Muscle of arm (tissue), 12 donors: ENCODE results near the gene AZIN2. TPM values are rescaled to one million over a fixed set of nuclear protein-coding genes. Genes with fewer than 3 reads are reported as not detected.
"Not testable (repeated sequence)": the region's sequence is repeated elsewhere in the genome, so short reads cannot be mapped to it uniquely, and the experiment has no call there.

Experiments used
- DNase-seq: peaks from one replicate; pipeline ENCODE4 v3.0.0-alpha.2; 2013
- polyA plus RNA-seq, 12 donors: library from polyadenylated mRNA; unstranded; fragments of 120-200 nt; gene quantifications; one replicate each; pipeline ENCODE4 v1.2.1, GENCODE V29; 2013; ENCODE audit not compliant: insufficient read length in 12 of 12

The AZIN2 gene
- polyA plus RNA-seq, 12 donors = 3.3 to 9.9 (median 5.0) TPM; not detected in 1

DNA sequence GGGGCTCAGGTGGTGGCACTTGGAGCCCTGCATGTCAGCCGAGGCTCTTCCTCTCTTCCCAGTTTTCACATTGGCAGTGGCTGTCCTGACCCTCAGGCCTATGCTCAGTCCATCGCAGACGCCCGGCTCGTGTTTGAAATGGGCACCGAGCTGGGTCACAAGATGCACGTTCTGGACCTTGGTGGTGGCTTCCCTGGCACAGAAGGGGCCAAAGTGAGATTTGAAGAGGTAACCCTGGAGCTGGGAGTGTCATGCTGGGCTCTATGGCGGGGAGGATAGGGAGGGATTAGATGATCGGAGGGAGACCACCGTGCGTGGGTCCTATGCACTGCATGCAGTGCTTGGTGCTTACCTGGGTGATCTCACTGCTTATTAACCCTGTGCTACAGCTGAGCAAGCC is 13.5 kb downstream of the AZIN2 start:
- DNase-seq = no peak

DNA sequence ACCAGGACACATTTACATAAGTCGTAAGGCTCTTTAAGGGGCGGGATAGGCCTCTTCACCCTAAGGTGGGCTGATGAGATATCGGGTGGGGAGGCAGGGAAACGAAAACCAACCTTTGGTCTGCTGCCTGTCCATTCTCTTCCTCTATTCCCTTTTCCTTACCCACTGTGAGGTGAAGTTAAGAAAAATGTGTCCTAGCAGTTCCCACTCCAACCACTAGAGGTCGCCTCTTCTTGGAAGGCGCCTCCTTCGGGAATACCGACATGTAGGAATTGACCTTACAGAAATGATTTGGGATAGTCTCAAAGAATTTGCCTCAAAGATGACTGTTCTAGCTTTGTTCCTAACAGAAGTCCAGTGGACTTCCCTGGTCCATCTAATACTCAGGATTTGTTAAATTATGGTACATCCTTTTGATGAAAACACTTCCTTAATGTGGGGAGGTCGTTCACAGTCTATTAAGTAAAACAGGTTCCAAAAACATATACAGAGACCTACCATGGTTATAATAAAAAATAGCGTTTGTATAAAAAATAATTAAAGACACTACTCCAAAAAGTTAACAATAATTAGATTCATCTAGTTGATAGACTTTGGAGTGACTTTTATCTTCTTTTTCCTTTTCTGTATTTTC is 14.1 kb downstream of the AZIN2 start:
- peak; percentile 65 for DNase-seq

DNA sequence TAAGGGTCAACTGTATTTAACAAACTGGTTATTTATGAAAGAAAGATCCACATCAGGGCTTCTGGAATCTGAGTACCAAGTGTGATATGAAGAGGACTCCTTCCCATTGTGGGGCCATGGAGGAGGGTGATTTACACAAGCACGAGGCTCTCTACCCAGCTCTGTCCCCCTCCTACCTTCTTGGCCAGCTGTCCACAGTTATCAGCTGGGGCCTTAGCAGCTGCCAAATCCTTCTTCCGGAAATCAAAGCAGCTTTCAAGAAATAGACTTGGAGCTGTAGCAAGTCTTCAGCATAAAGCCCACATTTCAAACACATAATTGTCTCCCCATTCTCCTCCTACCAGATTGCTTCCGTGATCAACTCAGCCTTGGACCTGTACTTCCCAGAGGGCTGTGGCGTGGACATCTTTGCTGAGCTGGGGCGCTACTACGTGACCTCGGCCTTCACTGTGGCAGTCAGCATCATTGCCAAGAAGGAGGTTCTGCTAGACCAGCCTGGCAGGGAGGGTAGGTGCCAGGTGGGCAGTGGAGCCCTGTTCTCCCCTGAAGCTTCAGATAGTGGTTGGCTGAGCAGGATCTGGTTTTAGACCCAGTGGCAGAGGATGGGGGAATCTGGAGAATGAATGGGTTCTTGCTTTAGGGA is 15.5 kb downstream of the AZIN2 start:
- no peak for DNase-seq

DNA sequence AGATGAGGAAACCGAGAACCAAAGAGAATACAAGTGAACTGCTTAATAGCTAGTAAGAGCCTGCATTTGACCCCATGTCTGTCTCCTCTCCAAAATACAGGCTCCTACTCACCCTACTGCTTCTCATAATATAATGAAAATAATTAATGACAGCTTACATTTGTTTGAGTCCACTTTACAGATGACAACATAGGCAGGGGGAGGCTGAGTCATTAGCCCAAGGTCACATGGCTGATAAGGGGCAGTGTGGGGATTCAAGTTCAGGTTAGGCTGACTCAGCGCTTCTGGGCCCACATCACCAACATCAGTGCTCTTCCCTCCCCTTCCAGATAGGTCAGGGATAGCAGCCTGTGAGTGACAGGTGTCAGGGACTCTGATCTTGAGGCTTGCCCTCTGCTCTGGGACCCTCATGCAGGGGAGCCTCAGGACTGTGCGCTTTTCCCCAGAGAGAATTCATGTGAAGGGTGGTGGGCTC is 16.2 kb downstream of the AZIN2 start:
- DNase-seq = no peak

DNA sequence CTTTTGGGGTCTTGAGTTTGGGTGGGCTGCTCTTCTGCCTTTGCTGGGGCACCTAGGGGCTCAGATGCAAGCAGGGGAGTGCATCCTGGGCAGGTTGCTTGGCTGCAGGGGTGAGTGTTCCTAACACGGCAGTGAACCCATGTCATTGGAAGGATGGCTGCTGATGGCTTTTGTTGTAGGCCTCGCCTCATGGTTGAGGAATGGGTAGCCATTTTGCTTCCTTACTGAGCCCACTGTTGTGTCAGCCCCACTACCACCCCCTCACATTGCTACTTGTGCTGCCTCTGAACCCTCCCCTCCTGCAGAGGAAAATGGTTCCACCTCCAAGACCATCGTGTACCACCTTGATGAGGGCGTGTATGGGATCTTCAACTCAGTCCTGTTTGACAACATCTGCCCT is 16.8 kb downstream of the AZIN2 start:
- no peak for DNase-seq

DNA sequence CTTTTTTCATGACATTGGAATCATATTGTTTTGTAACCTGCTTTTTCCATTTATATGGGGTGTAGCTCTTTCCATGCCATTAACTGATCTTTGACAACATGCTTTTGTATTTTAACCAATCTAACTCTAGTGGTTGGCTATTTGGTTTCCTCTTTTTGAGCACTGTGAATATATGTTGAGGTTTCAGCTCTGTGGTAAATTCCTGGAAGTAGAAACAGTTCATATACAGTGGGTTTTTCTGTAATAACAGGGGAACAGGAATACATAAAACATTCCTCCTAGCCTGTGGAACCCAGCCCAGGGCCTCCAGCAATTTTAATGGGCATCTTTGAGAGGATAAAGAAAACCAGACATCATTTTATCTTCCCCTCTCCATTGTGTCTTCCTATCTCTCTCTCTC is 17.4 kb downstream of the AZIN2 start:
- DNase-seq = no peak

DNA sequence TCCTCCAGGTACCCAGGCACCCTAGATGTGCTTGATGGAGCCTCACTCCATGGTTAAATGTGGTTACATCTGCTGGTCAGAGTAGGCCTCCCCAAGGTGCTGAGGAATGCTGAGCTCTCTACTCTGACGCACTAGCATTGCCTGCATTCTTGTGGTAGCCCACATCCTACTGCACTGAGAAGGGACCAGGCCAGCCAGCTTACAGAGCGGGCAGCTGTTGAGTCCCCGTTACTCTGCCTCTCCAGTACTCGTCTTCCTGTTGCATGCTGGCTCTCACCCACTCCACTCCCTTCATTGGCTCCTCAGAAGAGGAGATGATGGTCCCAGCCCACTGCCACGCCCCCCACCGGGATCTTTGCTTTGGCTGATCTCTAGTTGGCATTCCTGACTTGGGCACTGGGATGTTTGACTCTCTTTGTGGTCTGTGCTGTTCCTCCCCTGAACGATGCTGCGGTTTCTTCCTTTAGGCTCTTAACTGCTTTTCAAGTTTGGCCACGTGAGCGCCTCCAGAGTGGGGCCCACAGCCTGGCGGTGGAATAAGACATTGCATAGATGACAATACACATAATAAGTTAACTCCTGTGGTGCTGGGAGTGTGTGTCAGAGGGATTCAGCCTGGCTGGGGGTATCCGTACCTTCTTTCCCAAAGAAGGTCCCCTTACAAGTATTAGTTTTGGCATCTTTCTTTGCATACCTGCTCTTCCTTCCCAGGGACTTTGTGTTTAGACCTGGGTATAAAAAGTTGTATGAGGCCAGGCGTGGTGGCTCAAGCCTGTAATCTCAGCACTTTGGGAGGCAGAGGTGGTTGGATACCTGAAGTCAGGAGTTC is 18.6 kb downstream of the AZIN2 start:
- peak; percentile 20 for DNase-seq

DNA sequence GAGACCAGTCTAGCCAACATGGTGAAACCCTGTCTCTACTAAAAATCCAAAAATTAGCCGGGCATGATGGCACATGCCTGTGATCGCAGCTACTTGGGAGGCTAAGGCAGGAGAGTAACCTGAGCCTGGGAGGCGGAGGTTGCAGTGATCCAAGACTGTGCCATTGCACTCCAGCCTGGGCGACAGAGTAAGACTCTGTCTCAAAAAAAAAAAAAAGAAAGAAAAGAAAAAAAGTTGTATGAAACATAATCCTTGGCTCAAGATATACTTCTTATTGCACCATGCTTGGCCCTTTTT is 19.1 kb downstream of the AZIN2 start:
- DNase-seq = not testable (repeated sequence)

DNA sequence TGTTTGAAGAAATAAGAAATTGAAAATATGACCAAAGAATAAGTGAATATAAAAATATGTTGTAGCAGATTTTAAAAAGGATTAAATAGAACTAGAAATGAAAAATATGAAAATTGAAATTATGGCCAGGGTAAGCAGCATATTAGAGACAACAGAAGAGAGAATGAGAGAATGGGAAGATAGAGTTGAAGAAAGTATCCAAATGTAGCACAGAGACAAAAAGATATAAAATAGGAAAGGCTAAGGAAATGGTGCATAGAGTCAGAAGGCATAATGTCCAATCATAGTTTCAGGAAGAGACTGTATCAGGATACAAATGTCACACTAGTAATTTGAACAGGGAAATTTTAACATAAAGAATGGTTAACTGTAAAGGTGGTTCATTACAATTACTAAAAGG is 29.5 kb downstream of the AZIN2 start:
- no peak for DNase-seq

DNA sequence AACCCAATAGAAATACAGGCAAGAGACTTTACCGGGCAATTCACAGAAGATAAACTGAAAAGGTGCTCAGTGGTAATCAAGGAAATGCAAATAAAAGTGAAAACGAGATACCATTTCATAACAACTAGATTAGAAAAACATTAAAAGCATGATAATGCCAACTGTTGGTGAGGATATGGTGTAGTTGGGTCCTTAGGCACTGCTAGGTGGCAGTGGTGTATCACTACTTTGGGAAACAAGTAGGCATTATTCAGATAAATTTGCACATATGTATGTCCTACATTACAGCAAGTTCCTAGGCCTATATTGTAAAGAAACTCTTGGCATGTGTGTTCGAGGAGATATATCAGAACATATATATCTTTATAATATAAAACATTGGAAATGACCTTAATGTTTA is 31.0 kb downstream of the AZIN2 start:
- DNase-seq = no peak

DNA sequence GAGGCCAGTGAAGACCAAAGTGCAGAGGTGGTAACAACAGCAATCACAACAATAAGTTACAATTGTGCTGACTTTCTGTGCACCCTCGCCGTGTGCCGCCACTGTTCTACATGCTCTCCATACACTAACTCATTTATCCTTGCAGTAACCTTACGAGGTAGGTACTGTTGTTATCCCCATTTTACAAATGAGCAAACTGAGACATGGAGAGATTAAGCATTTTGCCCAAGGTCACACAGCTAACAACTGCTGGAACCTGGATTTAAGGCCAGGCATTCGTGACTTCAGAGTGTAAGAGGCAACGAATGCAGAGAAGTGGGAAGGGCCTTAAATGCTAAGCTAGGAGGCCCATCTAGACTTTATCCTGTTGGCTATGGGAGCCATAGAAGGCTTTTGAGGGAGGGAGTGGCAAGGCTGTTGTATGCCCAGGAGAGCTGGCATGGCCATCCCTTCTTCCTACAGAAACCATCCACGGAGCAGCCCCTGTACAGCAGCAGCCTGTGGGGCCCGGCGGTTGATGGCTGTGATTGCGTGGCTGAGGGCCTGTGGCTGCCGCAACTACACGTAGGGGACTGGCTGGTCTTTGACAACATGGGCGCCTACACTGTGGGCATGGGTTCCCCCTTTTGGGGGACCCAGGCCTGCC is 36.6 kb downstream of the AZIN2 start:
- no peak for DNase-seq

DNA sequence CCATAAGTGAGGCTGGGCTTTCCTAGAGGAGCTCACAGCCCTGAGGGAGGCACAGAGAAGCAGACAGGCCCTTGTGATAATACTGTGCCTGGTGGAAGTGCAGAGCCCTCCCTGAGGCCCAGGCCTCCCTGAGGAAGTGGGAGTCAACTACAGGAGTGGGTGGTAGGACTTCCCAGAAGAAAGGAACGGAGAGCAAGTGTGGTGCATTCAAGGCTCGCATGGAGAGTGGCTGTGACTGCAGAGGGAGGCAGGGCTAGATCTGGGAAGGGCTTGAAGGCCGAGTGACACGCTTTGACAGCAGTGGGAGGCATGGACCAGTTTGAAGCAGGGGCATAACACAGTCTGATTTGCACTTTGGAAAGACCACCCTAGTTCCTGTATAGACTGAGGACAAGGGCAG is 37.3 kb downstream of the AZIN2 start:
- DNase-seq = no peak

DNA sequence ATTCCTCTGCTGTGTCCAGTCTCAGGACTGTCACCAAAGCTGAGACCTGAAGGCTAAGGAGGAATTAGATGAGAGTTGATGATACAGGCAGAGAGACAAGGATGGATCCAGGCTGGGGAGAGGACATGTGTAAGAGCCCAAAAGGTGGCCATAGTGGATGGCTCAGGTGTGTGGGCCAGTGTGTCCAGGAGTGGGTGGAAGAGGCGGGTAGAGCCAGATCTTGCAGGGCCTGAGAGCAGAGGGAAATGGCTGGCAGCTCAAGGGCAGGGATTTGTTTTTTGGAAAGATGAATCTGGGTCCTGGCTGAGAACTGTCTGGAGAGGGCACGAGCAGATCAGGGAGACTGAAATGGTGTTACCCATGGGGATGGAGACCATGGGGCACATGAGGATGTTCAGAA is 38.1 kb downstream of the AZIN2 start:
- DNase-seq = no peak

DNA sequence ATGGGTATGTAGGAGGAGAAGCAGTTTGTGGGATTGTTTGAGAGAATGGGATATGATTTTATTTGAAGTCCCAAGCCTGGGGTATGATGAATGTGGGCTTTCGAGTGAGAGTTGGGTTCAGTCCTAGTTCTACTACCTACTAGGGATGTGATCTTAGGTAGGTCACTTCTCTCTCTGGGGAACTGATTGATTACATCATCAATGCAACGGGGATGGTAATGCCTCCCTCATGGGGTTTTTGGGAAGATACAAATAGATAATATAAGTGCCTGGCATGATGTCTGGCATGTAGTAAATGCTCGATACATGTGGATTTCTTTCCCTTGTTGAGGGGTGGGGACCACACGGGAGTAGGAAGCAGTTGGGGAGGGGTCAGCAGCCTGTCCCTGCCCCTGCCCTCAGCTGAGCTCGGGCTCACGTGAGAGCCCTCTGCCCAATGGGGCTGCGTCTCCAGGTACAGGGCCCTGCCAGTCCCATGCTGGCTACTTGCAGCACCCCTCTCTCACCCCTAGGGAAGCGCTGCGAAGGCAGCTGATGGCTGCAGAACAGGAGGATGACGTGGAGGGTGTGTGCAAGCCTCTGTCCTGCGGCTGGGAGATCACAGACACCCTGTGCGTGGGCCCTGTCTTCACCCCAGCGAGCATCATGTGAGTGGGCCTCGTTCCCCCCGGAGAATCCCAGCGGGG is 38.7 kb downstream of the AZIN2 start:
- DNase-seq = no peak

DNA sequence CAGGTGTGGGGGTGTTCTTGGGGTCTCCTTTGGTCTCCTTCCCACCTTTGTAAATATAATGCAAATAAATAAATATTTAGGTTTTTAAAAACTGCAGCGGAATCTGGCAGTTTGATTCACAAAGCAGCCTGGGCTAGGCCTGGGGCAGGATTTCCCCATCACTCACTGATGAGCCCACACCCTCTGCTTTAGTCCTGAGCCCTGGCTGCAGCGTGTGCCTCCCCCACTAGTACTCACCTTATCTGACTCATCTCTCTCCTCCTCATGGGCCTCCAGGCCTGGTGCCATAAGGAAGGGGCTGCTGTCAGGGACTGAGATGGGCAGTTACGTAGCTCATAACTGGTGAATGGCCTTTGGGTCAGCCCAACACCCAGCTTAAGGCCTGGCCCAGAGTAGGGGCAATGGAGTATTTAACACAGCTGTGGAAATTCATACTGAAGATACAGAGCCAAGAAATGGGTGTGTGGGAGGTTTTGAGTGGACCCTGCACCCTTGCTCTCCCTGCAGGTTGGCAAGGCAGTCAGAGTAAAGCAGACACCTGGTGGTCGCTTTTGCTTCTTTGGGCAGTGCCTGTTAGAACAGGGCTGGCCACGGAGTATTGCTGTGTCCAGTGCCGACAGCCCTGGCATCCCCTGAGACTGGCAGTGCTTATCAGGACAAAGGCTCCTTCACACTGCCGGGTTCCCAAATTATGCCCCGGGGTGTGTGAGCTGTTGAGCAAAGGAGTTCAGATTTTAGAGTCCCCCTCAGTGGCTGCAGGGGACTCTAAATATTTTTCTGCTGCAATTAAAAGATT is 39.7 kb downstream of the AZIN2 start:
- no peak for DNase-seq

DNA sequence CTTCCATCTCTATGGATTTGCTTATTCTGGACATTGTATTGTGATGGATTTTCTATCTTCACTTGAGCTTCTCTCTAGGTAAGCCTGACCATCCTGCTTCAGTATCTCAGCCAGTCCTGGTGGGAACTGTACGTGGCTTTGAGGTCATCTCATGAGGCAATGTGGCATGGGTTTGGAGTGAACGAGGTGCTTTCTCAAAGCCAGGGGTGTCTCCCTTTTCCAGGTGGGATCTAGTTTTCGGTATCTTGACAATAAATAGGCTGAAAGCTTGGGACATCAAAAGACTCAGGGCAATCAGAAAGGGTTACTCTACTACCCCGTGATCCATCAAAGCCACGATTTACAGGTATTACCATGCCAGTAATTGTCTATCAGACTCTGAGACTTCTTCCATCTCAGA is 40.8 kb downstream of the AZIN2 start:
- no peak for DNase-seq

DNA sequence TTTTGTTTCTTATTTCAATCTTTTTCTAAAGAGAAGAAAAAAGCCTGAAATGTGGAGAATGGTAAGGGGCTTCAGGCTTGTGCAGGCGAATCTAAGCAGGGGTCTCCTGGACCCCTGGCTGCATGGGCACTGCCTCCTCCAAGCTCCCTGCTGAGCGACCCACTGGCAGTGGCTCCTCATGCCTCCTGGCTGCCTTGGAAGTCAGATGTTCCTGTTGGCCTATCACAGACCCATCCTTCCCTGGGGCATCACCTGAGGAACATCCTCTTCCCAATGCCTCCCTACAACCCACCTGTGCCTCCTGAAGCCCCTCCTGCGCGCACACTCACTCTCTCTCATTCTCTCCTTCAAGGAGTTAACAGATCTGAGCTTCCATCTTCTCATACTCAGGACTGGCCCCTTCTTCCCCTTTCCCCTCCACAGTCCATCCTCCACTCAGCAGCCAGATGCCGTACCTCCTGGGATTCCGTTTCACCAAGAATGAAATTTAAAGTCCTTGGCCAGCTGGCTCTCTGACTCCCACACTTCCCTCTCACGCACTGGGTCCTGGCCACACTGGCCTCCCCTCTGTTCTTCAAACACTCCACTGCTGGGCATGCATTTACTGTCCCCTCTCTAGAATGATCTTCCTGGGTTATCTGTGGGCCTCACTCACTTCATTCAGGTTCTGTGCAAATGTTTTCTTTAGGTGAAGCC is 41.7 kb downstream of the AZIN2 start:
- no peak for DNase-seq

DNA sequence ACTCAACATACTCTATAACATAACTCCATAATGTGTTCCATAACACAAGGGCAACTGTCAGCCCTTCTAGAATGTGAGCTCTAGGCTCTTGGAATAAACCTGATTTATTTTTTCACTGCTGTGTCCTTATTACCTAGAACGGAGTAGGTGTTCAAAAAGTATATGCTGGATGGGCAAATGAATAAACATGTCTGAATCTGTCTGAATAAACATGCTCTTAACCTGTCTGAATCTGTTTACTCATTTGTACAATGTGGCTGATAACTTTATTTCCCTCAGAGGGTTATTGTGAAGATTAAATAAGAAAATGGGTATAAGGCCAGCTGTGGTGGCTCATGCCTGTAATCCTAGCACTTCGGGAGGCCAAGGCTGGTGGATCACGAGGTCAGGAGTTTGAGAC is 42.3 kb downstream of the AZIN2 start:
- DNase-seq = no peak

DNA sequence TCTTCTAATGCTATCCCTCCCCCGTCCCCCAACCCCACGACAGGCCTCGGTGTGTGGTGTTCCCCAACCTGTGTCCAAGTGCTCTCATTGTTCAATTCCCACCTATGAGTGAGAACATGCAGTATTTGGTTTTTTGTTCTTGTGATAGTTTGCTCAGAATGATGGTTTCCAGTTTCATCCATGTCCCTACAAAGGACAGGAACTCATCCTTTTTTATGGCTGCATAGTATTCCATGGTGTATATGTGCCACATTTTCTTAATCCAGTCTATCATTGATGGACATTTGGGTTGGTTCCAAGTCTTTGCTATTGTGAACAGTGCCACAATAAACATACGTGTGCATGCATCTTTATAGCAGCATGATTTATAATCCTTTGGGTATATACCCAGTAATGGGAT is 43.7 kb downstream of the AZIN2 start:
- not testable (repeated sequence) for DNase-seq

DNA sequence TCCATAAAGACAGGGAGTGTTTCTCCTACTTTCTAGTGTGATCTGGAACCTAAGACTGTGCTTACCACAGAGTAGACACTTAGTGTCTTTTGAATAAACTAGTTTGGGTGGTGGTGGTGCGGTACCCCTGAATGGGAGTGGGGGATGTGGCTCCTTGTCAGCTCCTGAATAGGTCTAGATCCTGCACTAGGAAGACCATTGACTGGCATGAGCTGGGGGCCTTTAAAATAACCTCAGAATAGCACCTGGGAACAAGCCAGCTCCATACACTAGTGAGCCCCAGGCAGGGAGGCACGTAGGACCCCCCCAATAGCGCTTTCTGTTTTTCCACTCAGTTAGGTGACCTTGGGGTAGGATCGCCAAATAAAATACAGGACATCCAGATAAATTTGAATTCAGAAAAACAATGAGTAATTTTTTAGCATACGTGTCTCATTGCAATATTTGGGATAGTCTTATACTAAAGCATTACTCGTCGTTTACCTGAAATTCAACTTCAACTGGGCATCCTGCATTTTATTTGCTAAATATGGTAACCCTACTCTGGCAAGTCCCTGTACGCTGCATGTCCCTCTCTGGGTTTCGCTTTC is 45.6 kb downstream of the AZIN2 start:
- DNase-seq = no peak
